ENCODE data around the gene ZNF346. TPM values are rescaled to one million over a fixed set of nuclear protein-coding genes. Genes with fewer than 3 reads are reported as not detected.
A peak's percentile ranks its signal among the peaks of the same experiment; 100 is the strongest.

Gene ZNF346
- total and polyA plus RNA-seq, 2 of the 13 experiments (the other 11 are each of a cell fraction or from before 2014, with no cell fraction given): 8.6 to 19.4 TPM

DNA sequence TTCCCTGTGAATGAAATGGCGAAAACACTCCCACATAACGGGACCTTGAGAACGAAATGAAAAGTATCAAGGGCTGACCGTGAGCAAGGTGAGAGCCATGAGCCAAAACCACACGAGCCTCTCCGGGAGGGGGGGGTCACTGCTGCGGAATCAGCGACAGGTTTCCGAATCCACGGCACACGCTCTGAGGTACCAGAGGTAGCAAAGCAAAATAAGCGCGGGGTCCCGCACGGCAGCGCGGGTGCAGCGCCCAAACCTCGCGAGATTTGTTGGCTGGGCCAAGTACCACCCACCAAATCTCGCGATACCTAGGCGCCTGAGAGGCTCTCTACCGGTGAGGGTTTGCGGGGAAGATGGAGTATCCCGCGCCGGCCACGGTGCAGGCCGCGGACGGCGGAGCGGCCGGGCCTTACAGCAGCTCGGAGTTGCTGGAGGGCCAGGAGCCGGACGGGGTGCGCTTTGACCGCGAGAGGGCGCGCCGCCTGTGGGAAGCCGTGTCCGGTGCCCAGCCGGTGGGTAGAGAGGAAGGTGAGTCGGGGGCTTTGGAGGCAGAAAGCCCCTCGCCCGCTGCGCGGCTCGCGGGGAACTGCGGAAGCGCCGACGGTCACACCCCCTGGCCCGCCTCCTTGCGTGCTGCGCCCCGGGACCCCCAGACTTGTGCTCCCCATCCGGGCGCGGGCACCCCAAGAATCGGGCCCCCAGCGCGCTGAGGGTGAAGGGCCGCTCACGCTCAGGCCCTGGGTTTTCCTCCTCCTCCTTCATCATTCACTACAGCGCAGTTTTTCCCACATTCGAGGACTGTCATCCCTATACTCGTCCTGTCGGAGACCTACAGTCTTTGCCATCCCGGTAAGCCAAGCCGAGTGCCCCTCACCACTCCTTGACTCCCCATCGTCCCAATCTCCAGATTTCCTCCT is at the start of gene ZNF346 (continued):
- TF ChIP-seq ZBTB7B (CRISPR knock-in tag; IDR thresholded peaks at IDR 0.05): peak; percentile 76
- TF ChIP-seq ZNF296 (CRISPR knock-in tag; conservative IDR thresholded peaks at IDR 0.05): 0 out of 2 replicates have a peak, but pooled peaks have one; percentile 36
- no peak for TF ChIP-seq ZNF672 (CRISPR knock-in tag; IDR thresholded peaks at IDR 0.05)
- no peak for TF ChIP-seq ZFP36L1 (CRISPR knock-in tag; IDR thresholded peaks at IDR 0.05)
- no peak for TF ChIP-seq RELA (CRISPR knock-in tag; IDR thresholded peaks at IDR 0.05)
- 0 out of 2 replicates have a peak, but pooled peaks have one; percentile 26 for TF ChIP-seq PAX8 (CRISPR knock-in tag; IDR thresholded peaks at IDR 0.05; ENCODE audit: borderline replicate concordance)
- TF ChIP-seq SUZ12 (IDR thresholded peaks at IDR 0.05; ENCODE audit: low read depth, low read length): no peak
- no peak; the same call in 1 of the 2 replicates for TF ChIP-seq MEIS2 (CRISPR knock-in tag; IDR thresholded peaks at IDR 0.05)
- TF ChIP-seq ZNF44 (CRISPR knock-in tag; IDR thresholded peaks at IDR 0.05): no peak
- TF ChIP-seq, protein P1, sequence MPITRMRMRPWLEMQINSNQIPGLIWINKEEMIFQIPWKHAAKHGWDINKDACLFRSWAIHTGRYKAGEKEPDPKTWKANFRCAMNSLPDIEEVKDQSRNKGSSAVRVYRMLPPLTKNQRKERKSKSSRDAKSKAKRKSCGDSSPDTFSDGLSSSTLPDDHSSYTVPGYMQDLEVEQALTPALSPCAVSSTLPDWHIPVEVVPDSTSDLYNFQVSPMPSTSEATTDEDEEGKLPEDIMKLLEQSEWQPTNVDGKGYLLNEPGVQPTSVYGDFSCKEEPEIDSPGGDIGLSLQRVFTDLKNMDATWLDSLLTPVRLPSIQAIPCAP (CRISPR knock-in tag; IDR thresholded peaks at IDR 0.05; ENCODE audit: low read depth): no peak
- TF ChIP-seq ATF7 (IDR thresholded peaks at IDR 0.05): no peak
- TF ChIP-seq ATF7 (CRISPR knock-in tag; IDR thresholded peaks at IDR 0.05): no peak
- peak; percentile 98 for TF ChIP-seq ZFY (CRISPR knock-in tag; IDR thresholded peaks at IDR 0.05)
- TF ChIP-seq ZNF816 (CRISPR knock-in tag; IDR thresholded peaks at IDR 0.05; ENCODE audit: borderline replicate concordance): no peak
- no peak for TF ChIP-seq ZNF530 (CRISPR knock-in tag; IDR thresholded peaks at IDR 0.05; ENCODE audit: low read depth)
- TF ChIP-seq NKX3-1 (CRISPR knock-in tag; IDR thresholded peaks at IDR 0.05): no peak
- no peak for TF ChIP-seq ZNF550 (CRISPR knock-in tag; IDR thresholded peaks at IDR 0.05; ENCODE audit: borderline replicate concordance)
- TF ChIP-seq, protein P2, sequence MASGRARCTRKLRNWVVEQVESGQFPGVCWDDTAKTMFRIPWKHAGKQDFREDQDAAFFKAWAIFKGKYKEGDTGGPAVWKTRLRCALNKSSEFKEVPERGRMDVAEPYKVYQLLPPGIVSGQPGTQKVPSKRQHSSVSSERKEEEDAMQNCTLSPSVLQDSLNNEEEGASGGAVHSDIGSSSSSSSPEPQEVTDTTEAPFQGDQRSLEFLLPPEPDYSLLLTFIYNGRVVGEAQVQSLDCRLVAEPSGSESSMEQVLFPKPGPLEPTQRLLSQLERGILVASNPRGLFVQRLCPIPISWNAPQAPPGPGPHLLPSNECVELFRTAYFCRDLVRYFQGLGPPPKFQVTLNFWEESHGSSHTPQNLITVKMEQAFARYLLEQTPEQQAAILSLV (CRISPR knock-in tag; IDR thresholded peaks at IDR 0.05; ENCODE audit: borderline replicate concordance): no peak
- TF ChIP-seq, protein P3, sequence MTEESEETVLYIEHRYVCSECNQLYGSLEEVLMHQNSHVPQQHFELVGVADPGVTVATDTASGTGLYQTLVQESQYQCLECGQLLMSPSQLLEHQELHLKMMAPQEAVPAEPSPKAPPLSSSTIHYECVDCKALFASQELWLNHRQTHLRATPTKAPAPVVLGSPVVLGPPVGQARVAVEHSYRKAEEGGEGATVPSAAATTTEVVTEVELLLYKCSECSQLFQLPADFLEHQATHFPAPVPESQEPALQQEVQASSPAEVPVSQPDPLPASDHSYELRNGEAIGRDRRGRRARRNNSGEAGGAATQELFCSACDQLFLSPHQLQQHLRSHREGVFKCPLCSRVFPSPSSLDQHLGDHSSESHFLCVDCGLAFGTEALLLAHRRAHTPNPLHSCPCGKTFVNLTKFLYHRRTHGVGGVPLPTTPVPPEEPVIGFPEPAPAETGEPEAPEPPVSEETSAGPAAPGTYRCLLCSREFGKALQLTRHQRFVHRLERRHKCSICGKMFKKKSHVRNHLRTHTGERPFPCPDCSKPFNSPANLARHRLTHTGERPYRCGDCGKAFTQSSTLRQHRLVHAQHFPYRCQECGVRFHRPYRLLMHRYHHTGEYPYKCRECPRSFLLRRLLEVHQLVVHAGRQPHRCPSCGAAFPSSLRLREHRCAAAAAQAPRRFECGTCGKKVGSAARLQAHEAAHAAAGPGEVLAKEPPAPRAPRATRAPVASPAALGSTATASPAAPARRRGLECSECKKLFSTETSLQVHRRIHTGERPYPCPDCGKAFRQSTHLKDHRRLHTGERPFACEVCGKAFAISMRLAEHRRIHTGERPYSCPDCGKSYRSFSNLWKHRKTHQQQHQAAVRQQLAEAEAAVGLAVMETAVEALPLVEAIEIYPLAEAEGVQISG (CRISPR knock-in tag; IDR thresholded peaks at IDR 0.05): peak; percentile 70
- TF ChIP-seq ZNF232 (CRISPR knock-in tag; IDR thresholded peaks at IDR 0.05; ENCODE audit: borderline replicate concordance): peak; percentile 23; the same call in 1 of the 2 replicates
- TF ChIP-seq, protein P4, sequence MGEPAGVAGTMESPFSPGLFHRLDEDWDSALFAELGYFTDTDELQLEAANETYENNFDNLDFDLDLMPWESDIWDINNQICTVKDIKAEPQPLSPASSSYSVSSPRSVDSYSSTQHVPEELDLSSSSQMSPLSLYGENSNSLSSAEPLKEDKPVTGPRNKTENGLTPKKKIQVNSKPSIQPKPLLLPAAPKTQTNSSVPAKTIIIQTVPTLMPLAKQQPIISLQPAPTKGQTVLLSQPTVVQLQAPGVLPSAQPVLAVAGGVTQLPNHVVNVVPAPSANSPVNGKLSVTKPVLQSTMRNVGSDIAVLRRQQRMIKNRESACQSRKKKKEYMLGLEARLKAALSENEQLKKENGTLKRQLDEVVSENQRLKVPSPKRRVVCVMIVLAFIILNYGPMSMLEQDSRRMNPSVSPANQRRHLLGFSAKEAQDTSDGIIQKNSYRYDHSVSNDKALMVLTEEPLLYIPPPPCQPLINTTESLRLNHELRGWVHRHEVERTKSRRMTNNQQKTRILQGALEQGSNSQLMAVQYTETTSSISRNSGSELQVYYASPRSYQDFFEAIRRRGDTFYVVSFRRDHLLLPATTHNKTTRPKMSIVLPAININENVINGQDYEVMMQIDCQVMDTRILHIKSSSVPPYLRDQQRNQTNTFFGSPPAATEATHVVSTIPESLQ (CRISPR knock-in tag; conservative IDR thresholded peaks at IDR 0.05): no peak
- TF ChIP-seq RARG (CRISPR knock-in tag; IDR thresholded peaks at IDR 0.05; ENCODE audit: low read depth): no peak
- TF ChIP-seq GTF3A (CRISPR knock-in tag; conservative IDR thresholded peaks at IDR 0.05): no peak
- no peak for TF ChIP-seq CHD4 (IDR thresholded peaks at IDR 0.05; ENCODE audit: borderline replicate concordance, low read length)
